Stimulated activated CD4-positive, alpha-beta T cell treated with anti-CD3 and anti-CD28 coated beads, Interleukin-1b, Interleukin-23, amount 100 ng/mL, for 48 hours (primary cell): ENCODE results near the gene OTUB2.

Experiments
- DNase-seq: peaks from one replicate; pipeline ENCODE4 v3.0.0-alpha.2; 2020

The OTUB2 gene

DNA sequence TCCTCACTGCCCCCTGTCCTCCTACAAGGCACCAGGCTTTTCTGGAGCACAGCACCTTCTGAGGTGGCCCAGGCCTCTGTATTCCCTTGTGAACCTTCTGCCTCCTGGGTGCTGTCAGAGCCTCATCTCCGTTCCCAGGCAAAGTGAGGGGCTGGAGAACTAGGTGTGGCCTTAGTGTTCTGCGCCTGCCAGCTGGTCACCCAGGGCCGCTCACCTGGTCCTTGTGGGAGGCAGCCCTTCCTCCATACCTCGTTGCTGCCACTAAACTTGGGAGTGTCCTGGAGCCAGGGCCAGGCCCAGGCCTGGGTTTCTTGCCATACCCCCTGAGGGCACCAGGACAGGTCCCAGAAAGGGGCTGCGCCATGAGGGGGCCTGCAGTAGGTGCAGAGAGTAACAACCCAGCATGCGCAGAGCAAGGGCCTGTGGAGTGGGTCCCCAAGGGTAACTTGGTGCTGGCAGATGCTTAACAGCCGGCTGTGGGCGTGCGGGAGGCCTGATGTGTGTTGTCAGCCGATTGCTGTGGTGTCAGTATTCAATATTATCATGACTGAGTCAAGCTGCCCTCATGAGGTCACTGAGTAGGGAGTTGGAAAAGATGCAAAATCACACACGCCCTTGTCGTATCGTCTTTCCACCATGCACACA is 17.1 kb downstream of the OTUB2 start:
- no peak for DNase-seq

DNA sequence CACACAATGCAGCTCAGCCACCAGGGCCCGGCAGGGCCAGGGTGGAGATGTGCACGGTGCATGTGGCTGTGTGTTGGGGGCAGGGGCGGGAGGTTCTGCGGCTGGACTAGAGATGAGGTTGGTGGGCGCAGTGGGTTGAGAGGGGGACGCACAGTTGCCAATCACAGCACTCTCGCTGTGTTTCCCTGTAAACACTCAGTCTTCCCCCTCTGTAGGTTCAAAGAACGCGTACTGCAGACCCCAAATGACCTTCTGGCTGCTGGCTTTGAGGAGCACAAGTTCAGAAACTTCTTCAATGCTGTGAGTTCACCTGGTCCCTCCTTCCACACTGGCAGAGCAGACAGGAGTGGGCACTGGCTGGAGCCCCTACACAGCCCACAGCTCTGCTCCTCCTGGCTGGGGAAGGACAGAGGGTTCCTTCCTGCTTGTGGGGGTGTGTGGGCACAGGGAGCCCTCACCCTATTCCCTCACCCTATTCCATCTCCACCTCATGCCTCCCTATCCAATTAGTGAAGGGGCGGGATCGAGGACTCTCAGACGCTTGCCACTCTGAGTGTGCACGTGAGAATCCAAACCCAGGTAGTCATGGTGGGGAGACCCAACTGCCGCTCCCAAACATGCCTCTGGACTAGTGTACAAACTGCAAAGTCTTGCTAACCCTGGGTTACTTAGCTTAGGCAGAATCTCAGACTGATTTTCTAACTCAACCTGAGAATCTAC is 17.8 kb downstream of the OTUB2 start:
- DNase-seq: no peak

DNA sequence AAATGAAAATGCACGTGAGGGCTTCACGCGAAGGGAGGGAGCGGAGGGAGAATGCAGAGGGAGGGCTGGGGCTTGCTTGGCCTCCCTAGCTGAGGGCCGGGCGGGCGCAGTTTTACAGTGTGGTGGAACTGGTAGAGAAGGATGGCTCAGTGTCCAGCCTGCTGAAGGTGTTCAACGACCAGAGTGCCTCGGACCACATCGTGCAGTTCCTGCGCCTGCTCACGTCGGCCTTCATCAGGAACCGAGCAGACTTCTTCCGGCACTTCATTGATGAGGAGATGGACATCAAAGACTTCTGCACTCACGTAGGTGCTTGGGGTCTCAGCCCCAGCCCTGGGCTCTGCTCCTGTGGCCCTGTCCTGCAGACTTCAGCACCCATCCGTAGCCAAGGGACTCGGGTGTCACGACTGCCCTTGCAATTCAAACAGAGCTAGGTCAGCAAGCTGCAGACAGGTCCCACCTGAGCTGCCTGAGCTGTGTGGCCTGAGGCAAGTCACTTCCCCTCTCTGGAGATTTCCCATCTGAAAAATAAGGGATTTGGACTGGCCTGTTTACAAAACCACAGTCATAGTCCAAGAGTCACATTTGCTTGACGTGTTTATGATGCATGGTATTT is 18.4 kb downstream of the OTUB2 start:
- no peak for DNase-seq

DNA sequence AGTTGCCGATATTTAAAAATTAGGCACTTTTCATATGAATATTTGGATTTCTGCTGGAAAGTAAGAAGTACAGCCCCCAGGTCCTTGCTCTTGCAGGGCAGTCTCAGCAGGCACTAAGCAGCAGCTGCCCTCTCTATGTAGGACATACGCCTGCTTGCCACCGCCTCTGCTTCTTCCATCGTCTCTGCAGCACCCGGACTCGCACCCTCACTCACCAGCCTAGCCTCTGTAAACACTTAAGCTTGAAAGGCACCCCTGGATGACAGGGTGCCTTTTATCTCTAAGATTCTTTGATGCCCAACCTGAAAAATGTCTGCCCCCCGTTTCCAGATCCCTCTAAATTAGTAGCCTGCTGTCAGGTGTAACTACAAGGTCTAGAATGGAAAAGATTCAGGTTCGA is 19.0 kb downstream of the OTUB2 start:
- DNase-seq: no peak

DNA sequence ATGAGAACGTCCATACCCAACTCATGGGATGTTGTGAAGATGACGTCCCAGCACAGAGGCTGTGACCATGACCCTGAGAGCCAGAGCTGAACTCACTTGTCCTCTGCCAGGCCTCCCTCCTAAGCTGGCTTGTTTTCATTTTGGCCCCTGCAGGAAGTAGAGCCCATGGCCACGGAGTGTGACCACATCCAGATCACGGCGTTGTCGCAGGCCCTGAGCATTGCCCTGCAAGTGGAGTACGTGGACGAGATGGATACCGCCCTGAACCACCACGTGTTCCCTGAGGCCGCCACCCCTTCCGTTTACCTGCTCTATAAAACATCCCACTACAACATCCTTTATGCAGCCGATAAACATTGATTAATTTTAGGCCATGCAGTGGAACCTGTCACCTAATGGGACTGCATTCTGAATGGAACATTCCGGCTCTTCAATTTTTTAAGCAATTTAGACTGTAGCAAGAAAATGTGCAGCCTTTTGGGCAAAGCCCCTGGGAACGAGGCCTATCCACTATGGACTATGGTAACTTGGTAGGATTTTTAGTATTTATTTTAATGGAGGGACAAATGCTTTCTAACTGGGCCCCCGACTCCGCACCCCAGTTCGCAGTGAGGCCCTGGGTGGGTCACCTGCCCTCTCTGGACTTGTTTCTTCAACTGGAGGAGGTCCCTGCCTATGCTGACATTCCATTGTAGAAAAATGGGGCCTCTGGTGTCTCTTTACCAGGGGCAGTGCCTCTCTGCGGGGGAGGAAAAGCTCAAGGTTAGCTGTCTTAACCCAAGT is 19.6 kb downstream of the OTUB2 start:
- DNase-seq: no peak

DNA sequence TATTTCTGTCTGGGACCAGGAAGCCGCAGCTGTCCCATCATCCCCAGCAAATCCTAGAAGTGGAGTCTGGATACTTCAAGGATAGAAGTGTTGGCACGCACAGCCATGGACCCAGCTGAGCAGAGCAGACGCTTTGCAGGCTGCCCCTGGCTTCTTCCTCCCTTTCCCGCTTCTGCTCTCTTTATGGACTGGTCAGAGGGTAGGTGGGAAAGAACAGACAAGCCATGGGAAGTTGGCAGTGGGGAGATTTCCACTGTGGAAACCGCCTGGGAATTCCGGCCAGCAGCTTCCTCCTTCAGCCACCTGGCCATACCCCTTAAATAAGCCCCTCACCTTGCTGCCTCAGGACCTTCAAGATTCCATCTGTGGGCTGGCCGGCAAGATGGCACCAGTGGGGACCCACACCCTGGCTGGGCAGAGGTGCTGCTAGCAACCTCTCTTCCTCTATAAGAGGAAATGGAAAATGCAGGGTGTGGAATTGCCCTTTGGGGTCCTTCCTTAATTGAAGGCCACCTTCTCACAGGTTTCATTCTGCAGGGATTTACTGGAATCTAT is 20.6 kb downstream of the OTUB2 start:
- DNase-seq: no peak

DNA sequence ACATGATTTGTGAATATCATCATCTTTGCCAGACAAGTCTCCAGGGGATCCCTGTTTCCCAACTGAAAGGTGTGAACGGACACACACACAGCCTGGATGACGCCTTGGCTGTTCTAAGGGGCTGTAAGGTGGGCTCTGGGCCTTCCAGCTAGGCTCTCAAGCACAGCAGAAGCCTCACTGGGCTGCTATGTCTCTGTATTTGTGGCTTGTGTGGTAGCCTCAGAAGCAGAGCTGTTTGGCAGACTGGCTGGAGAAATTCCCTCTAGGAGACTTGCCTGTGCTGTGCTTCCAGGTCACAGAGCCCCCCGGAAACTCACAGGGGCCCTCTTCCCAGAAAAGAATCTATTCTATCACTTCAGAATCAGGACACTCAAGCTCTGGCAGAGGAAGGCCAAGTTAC is 21.4 kb downstream of the OTUB2 start:
- no peak for DNase-seq

DNA sequence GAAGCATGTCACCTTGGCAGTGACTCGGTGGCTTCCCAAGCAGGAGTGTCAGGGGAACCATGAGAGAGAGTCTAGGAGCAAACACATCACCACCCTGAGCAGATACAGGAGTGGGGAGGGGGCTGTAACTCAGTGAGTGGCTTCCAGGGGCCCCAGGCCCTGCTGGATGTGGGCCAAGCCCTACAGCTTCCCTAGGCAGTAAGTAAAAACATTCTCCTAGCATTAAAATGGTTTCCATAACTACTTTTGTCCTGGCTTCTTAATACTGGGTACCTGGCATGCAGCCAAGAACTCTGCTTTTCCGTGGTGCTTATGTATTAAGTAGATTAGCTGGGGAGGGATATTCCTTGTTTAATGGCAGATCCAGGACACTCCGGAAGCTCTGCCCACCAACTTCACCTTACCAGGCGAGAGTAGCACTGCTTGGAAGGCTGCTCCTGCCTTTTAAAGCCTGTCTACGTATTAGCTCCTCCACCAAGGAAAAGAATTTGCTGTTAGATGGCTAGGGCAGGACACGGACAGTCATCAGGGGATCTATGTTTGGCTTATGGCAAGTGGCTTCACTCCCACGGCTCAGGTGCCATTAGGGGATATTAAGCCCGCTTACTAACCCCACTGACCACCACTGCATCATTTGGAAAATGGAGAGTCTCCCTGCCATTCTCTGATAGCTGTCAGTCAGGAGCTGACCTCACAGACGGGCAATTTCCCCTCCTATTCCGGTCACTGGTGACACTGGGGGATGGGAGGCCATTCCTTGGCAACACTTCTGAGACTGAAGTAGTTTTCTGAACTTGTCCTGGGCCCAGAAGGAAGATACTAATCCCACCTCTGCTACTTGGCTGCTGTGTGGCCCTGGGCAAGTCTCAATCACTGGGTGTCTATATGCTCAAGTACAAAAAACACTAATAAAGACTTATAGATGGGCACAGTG is 22.8 kb downstream of the OTUB2 start:
- no peak for DNase-seq

DNA sequence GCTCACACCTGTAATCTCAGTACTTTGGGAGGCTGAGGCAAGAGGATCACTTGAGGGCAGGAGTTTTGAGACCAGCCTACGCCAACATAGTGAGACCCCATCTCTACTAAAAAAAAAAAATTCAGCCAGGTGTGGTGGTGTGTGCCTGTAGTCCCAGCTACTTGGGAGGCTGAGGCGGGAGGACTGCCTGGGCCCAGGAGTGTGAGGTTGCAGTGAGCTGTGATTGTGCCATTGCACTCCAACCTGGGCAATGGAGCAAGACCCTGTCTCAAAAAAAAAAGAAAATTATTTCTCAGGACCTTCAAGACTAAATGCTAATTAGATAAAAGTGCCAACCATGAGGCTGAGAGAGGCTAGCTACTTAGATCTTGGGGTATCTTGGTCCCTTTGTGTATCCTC is 23.5 kb downstream of the OTUB2 start:
- DNase-seq: no peak

DNA sequence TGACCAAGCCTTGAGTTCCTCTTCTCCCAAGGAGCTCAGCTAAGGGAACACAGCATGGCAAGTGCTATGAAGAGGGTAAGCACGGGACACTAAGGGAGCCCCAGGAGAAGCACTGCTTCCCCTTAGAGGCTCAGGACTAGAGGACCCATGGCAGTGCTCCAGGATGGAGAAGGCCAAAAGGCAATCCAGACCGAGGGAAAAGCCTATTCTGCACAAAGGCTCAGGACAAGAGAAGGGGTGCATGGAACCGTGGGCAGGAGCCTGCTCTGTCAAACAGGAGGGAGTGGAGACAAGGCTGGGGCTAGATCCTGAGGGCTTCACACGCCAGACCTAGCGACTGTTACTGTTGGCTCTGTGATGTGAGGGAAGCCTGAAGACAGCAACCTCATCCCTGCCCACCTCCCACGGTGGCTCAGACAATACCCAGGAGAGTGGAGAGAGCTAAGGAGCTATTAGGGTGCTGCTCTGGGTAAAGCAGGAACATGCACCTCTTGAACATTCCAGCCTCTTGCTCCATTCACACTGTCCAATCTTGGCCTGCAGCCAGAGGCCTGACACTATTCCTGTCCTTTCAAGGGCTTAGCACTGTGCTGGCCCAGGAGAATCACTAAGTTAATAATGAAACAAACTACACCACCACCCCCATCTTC is 24.2 kb downstream of the OTUB2 start:
- DNase-seq: no peak

DNA sequence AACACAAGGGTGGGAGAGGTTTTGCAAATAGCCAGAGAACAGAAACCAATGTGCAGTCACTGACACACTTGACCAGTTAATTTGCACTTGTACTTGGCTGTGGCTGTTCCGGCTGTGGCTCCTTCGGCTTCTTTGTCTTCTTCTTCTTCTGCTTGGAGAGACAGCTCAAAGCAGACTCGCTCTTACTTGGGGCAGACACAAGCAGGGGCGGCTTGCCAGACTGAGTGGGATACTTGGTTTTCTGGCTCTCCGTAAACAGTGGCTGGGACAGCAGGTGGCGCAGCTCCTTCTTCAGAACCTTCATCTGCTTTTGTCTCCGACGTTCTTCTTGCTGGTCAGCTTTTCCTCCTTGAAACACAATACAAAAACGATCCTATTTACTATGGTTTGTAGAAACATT is 25.0 kb downstream of the OTUB2 start:
- no peak for DNase-seq

DNA sequence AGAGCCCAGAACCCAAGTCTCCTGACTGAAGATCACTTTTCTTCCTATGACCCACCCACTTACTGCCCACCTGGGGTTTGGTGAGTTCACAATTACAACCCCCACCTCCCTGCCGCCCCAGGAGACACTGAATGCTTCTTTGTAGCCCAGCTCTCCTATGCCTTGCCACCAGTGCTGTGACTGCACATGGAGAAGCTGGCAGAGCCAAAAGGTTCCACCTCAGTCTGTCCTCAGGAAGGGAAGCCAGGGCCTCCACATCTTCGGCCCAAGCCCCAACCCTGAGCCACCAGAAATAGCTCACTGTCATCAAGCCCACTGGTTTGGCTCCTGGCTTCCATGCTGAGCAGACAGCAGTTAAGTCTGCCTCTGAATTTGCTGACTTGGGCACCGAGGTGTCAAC is 25.6 kb downstream of the OTUB2 start:
- no peak for DNase-seq

DNA sequence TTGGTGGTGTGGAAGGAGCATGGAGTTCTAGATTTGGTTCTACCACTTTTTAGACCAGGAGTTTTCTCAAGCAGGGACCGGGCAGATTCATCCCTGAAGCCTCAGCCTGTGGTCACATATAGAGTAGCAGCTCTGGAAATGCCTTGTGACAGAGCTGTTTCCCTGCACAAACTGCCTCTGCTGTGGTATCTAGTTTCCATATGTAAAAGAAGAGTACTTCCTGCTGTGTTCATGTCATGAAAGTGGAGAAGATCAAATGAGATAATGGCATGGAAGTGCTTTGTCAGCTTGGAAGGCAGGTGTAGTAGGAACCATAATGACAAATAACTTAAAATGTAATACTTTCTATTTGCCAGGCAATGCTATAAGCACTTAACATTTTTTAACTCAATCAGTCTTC is 26.1 kb downstream of the OTUB2 start:
- no peak for DNase-seq

DNA sequence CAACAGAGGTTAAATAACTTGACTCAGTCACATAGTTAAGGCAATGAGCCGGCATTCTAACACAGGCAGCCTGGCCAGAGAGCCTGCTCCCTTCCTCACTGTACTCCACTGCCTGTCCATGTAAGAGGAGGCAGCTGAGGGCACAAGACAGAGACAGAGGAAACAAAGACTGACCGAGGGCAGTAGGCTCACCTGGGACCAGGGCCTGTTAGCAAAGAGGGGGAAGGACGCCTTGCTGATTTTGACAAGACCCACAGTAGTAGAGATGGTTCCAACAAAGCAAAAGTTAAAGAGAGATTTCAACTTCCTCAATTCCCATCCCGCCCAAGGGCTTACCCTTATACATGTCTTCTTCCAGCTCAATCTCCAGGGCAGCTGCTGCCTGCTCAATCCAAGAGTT is 26.5 kb downstream of the OTUB2 start:
- no peak for DNase-seq

DNA sequence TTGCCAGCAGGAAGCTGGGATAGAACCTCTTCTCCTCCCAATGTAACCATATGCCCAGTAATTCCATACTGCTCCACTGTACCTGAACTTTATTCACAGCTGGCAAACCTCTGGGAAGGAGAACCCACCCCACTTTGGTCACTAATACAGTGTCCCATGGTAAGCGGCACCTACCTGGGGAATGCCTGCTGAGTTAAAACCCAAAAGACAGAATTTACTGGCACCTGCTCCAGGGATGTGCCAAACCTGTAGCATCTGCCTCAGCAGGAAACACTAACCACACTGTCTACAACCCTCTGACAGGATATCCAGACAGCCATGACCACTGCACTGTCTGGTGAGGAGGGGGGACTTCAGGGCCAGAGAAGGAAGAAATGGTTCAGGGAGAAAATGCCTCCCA is 28.3 kb downstream of the OTUB2 start:
- DNase-seq: no peak

DNA sequence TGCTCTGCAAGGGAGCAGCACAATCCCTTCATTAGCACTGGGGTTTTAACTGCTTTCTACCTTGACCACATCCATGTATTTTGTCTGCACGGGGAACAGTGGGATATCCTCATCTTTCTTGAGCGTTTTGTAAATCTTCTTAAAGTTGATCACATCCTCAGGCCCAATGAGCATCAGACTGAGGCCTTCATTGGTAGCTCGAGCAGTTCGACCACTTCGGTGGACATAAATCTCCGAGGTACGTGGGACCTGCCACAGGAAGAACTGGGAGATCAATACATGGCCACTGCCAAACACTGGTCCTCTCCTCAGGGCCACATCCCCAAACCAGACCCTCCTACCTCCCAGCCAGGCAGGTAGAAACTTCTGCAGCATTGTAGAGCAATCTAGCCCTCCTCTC is 28.8 kb downstream of the OTUB2 start:
- DNase-seq: no peak

DNA sequence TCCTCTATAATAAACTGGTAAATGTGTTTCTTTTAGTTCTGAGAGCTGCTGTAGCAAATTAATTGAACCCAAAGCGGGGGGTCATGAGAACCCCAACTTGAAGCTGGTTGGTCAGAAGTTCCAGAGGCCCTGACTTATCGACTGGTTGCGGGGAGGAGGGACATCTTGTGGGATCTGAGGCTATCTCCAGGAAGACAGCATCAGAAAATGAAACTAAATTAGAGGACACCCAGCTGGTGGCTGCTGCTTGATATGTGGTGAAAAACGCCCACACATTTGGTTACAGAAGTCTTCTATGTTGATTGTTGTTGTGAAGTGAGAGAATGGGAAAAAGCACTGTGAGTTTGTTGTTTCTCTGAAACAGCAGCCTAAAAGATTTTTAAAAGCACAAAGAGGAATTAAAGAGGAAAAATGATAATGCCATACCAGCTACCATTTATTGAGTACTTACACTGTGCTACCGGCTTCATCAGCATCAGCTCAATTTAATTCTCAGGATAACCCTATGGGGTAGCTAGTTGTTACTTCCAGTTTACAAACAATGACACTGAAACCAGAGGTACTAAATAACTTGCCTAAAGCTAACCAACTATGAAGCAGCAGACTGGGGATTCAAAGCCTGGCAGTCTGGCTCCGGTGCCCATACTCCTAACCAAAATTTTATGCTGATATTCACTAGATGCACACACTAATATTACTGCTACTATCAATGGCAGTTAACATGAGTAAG is 30.6 kb downstream of the OTUB2 start:
- DNase-seq: no peak

DNA sequence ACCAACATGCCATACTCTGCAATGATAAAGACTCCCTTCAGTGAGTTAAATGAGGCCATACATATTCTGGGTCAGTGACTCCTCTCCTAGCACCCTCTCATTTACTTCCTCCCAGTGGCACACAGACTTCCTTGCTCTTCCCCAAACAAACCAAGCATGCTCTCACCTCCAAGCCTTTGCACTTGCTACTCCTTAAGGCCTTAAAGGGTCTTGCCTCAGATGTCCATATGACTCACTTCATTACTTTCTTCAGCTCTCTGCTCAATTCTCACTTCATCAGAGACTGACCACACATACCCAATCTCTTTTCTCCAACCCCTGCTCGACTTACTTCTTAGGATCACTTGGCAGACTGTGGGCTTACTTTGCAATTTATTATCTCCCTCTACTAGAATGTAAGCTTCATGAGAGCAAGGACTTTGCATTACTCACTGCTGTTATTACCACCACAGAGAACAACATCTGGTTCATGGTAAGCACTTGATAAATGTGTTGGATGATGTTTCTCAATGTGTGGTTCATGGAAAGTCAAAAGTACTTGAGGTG is 32.1 kb downstream of the OTUB2 start:
- DNase-seq: no peak

DNA sequence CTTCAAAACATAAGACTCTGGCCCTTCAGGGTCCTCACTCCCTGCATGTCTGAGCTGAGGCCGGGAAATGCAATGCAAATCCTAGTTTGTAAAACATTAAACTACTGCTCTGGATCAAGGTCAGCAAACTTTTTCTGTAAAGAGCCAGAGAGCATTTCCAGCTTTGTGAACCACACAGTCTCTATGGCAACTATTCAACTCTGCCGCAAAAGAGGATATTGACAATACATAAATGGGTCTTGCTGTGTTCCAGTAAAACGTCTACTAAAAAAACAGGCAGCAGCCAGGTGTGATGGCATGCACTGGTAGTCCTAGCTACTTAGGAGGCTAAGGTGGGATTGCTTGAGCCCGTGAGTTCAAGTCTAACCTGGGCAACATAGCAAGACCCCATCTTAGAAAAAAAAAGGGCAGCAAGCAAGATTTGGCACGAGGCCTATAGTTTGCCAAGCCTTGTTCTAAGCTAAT is 32.6 kb downstream of the OTUB2 start:
- DNase-seq: no peak

DNA sequence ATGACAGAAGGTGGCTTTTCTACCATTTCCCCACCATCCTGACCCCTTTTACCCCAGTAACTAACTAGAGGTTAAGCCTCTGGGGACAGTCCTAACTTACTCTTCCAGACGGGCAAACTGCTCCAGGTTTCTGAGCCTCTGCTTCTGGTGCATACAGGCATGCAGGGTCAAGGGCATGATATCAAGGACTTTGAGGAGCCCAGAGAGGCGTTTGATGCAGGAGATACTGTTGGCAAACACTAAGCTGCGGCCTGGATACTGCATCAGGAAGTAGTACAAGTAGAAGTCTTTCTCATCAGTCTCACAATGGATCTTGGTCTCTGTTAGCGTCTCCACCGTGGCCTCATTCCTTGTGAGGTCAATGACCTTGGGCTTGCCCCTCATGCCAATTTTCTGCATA is 33.9 kb downstream of the OTUB2 start:
- DNase-seq: no peak
